GM21381 (cell line): ENCODE data around the gene ZNF140.

Experiments used
- ATAC-seq: cut with Tn5 transposase; IDR thresholded peaks from one replicate; pipeline ENCODE4 v1.9.1; 2021; ENCODE audit warnings: mild to moderate bottlenecking, moderate library complexity; ENCODE audit not compliant: unreplicated experiment

The ZNF140 gene

GRCh38 chr12:133080368-133081158 lies at the start of gene ZNF140:
TSS of gene ZNF140 (plus strand) at chr12:133080923. CDS start at chr12:133081321, 398 bp downstream.
- ATAC-seq = peak; percentile 65

GRCh38 chr12:133037207-133038005 lies 43.3 kb upstream of the ZNF140 start, which contains the start of gene ZNF84:
TSS of gene ZNF84 (plus strand) at chr12:133037509. CDS start at chr12:133041468, 3,959 bp downstream.
- peak; percentile 92 for ATAC-seq

- no peak for ATAC-seq
Observed at GRCh38 chr12:133038118-133038709, 42.5 kb upstream of the ZNF140 start.

GRCh38 chr12:133046698-133047097 lies 34.0 kb upstream of the ZNF140 start:
- ATAC-seq = no peak

GRCh38 chr12:133057446-133057845 lies 23.3 kb upstream of the ZNF140 start:
- ATAC-seq = no peak

- ATAC-seq = no peak
Observed at GRCh38 chr12:133058203-133059113, 22.3 kb upstream of the ZNF140 start.

- no peak for ATAC-seq
Observed at GRCh38 chr12:133061954-133062353, 18.8 kb upstream of the ZNF140 start.

GRCh38 chr12:133063556-133063955 lies 17.2 kb upstream of the ZNF140 start:
- no peak for ATAC-seq

- no peak for ATAC-seq
Observed at GRCh38 chr12:133073836-133074235, 6.9 kb upstream of the ZNF140 start.

- ATAC-seq = peak; percentile 81
Observed at GRCh38 chr12:133080026-133080367, 726 bp upstream of the ZNF140 start.

GRCh38 chr12:133081159-133081780 lies 547 bp downstream of the ZNF140 start:
- no peak for ATAC-seq

- ATAC-seq = no peak
Observed at GRCh38 chr12:133083345-133083744, 2.6 kb downstream of the ZNF140 start.

GRCh38 chr12:133105620-133106019 lies 24.9 kb downstream of the ZNF140 start:
- no peak for ATAC-seq

- ATAC-seq = no peak
Observed at GRCh38 chr12:133106253-133106652, 25.5 kb downstream of the ZNF140 start.

- ATAC-seq = no peak
Observed at GRCh38 chr12:133107121-133107520, 26.4 kb downstream of the ZNF140 start.

- ATAC-seq = no peak
Observed at GRCh38 chr12:133108150-133108549, 27.4 kb downstream of the ZNF140 start.

GRCh38 chr12:133120385-133121191 lies 39.9 kb downstream of the ZNF140 start:
- ATAC-seq = no peak

- ATAC-seq = no peak
Observed at GRCh38 chr12:133124674-133125073, 44.0 kb downstream of the ZNF140 start.

GRCh38 chr12:133129368-133130037 lies 48.8 kb downstream of the ZNF140 start:
- ATAC-seq = no peak
